ENCODE results near the gene MSL3. TPM values are rescaled to one million over a fixed set of nuclear protein-coding genes. Genes with fewer than 3 reads are reported as not detected.

The MSL3 gene
- total and polyA plus RNA-seq, 2 of the 8 experiments (the other 6 are each of a cell fraction or from before 2014, with no cell fraction given) = 10.6 to 12.3 TPM

DNA sequence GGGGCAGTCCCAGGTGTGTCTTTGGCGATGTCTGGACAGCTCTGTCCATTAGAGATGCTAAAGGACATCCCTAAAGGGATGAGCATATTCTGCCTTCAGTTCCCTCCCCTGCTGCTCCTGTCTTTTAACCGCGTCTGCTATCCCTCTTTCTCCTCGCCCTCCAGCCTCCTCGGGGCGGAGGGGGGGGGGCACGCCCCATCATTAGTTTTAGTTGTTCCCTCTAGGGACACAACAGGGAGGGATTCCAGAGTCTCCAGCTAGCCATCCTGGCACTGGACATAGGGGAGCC lies 1.1 kb downstream of the MSL3 start:
- Histone ChIP-seq H3K9me3 (ENCODE audit: insufficient read depth in 2 of 2, low read depth in 1 of 2, low read length in 1 of 2) (no peaks in the 10 kb centered on the region), H3K14ac (ENCODE audit: insufficient read length) (no peak overlapping the region), H3K79me1 (ENCODE audit: low read depth, low read length) (no peaks in the 10 kb centered on the region), H3K27me3 (replicated peaks in 1 of 4; ENCODE audit: control insufficient read depth in 3 of 4, extremely low read depth in 1 of 4, insufficient read depth in 3 of 4, low read length in 3 of 4) (0 out of 7 replicates have a peak, but pooled peaks cover 0 to 2% (median 0%) of the 10 kb centered on the region in 4 experiments), H2BK120ac (replicated peaks; ENCODE audit: low read depth, low read length) (no peak overlapping the region), H3K4ac (replicated peaks; ENCODE audit: insufficient read length, low read depth, low read length) (no peak overlapping the region), H2BK20ac (ENCODE audit: low read length) (no peak overlapping the region), H4K91ac (replicated peaks; ENCODE audit: insufficient read length, low read length) (no peak overlapping the region), H3K79me2 (ENCODE audit: control insufficient read depth in 1 of 2, insufficient read depth in 2 of 2, low read length in 2 of 2) (no peaks in the 10 kb centered on the region; a peak in 1 of 4 replicates), H2BK5ac (ENCODE audit: low read depth, low read length) (no peak overlapping the region), H3K4me3 (ENCODE audit: extremely low read depth in 1 of 4, insufficient read depth in 2 of 4, low read depth in 3 of 4, low read length in 4 of 4) (peak overlapping the region; percentile 66 to 84 (median 76)), H3K23me2 (ENCODE audit: low read depth, low read length) (peaks cover 8% of the 10 kb centered on the region; the same call in 1 of the 2 replicates), H2AK5ac (ENCODE audit: low read depth, low read length) (no peak overlapping the region), H3K36me3 (ENCODE audit: control insufficient read depth in 2 of 4, insufficient read depth in 4 of 4, low read length in 3 of 4) (peaks cover 0 to 15% (median 4%) of the 10 kb centered on the region in 4 experiments; a peak in 4 of 8 replicates), H2AFZ (ENCODE audit: low read length) (0 out of 2 replicates have a peak overlapping the region, but pooled peaks have one; percentile 76), H3K4me1 (replicated peaks in 1 of 4; ENCODE audit: control insufficient read depth in 3 of 4, insufficient read depth in 4 of 4, low read length in 3 of 4) (peaks cover 0 to 3% (median 0%) of the 10 kb centered on the region in 4 experiments; a peak in 2 of 7 replicates), H4K8ac (ENCODE audit: extremely low read depth, insufficient read depth, low read length) (no peak overlapping the region), H4K5ac (ENCODE audit: insufficient read length, low read depth, low read length) (no peak overlapping the region), H4K20me1 (replicated peaks in 1 of 2; ENCODE audit: control insufficient read depth in 1 of 2, insufficient read depth in 2 of 2, low read length in 2 of 2) (no peaks in the 10 kb centered on the region), H2BK12ac (ENCODE audit: low read depth, low read length) (no peak overlapping the region), H3K27ac (ENCODE audit: low read depth, low read length) (no peak overlapping the region), H3K9ac (replicated peaks in 1 of 4; ENCODE audit: extremely low read depth in 1 of 4, low read depth in 3 of 4, low read length in 3 of 4) (peak overlapping the region in 1 of 4 experiments; percentile 5; a peak in 2 of 7 replicates), H2BK15ac (ENCODE audit: low read length) (no peak overlapping the region), H3K18ac (ENCODE audit: extremely low read depth, low read length) (no peak overlapping the region; the same call in 1 of the 2 replicates), H3K56ac (replicated peaks; ENCODE audit: insufficient read length, low read depth, low read length) (no peak overlapping the region), H3K4me2 (ENCODE audit: insufficient read depth in 1 of 2, low read depth in 2 of 2, low read length in 2 of 2) (peak overlapping the region; percentile 84 to 92), H3K23ac (ENCODE audit: insufficient read length) (no peak overlapping the region)
- peak in 1 of 2 experiments; percentile 51 for DNase-seq (ENCODE audit: low read depth in 1 of 2, low spot score in 2 of 2)
- POLR2A ChIA-PET (ENCODE audit: partially characterized antibody) = interaction anchor here (1.1 kb wide), 1 partner anchor 224 kb away, joined by 3 read pairs; no protein-coding TSS in a partner anchor
- FAIRE-seq = no peak
- WGBS, 2 experiments (ENCODE audit: extremely low coverage in 1 of 2, insufficient coverage in 1 of 2, insufficient read length in 1 of 2, insufficient replicate concordance in 2 of 2, low coverage in 1 of 2, low lambda C conversion rate in 2 of 2, missing lambda C conversion rate in 1 of 2) = 4% methylated on average over 6 of the region's 7 CpGs; no CpG with 5 or more reads in 1 of the 2 experiments
- CTCF ChIA-PET (ENCODE audit: partially characterized antibody) = interaction anchor here (0.7 to 1.5 kb wide), 4 partner anchors 12 to 139 kb away, joined by 3 to 4 read pairs (median 4); no protein-coding TSS in a partner anchor
- no peak for TF ChIP-seq CEBPB (IDR thresholded peaks at IDR 0.05; ENCODE audit: low read depth, low read length)
- no peak for TF ChIP-seq KDM5A (IDR thresholded peaks at IDR 0.05; ENCODE audit: low read length)
- TF ChIP-seq EP300 (IDR thresholded peaks at IDR 0.05; ENCODE audit: borderline replicate concordance in 1 of 2, low read depth in 2 of 2, low read length in 2 of 2) = no peak
- no peak for TF ChIP-seq SP2 (IDR thresholded peaks at IDR 0.05; ENCODE audit: low read length)
- TF ChIP-seq BCL11A (IDR thresholded peaks at IDR 0.05; ENCODE audit: low read depth in 2 of 2, low read length in 2 of 2) = no peak
- TF ChIP-seq CHD2 (IDR thresholded peaks at IDR 0.05; ENCODE audit: low read length) = no peak
- no peak for TF ChIP-seq GTF2F1 (IDR thresholded peaks at IDR 0.05; ENCODE audit: borderline replicate concordance, low read depth, low read length)
- TF ChIP-seq RFX5 (IDR thresholded peaks at IDR 0.05; ENCODE audit: borderline replicate concordance, low read depth, low read length) = no peak
- TF ChIP-seq SRF (IDR thresholded peaks at IDR 0.05; ENCODE audit: low read depth, low read length) = no peak
- no peak for TF ChIP-seq SAP30 (IDR thresholded peaks at IDR 0.05; ENCODE audit: insufficient read depth, insufficient replicate concordance, low read length)
- no peak for TF ChIP-seq SIX5 (IDR thresholded peaks at IDR 0.05; ENCODE audit: low read depth, low read length)
- no peak for TF ChIP-seq TAF1 (IDR thresholded peaks at IDR 0.05; ENCODE audit: low read depth, low read length)
- no peak for TF ChIP-seq BRCA1 (IDR thresholded peaks at IDR 0.05; ENCODE audit: low read depth, low read length)
- TF ChIP-seq CREB1 (IDR thresholded peaks at IDR 0.05) = no peak

Data from H1 (cell line).